Stimulated activated CD4-positive, alpha-beta T cell treated with anti-CD3 and anti-CD28 coated beads, Interleukin-15, amount 100 ng/mL, for 24 hours (primary cell): ENCODE data around the gene FMN1.
"Not testable (repeated sequence)": the region's sequence is repeated elsewhere in the genome, so short reads cannot be mapped to it uniquely, and the experiment has no call there.

ENCODE experiments used
- DNase-seq: peaks from one replicate; pipeline ENCODE4 v3.0.0-alpha.2; 2020

The FMN1 gene

GRCh38 chr15:33086500-33087121, 107.9 kb downstream of the FMN1 start:
- no peak for DNase-seq

GRCh38 chr15:33084661-33085060, 109.9 kb downstream of the FMN1 start:
- no peak for DNase-seq

GRCh38 chr15:33083232-33084081, 111.1 kb downstream of the FMN1 start:
- no peak for DNase-seq

- DNase-seq = no peak
Measured at GRCh38 chr15:33080006-33080405, 114.5 kb downstream of the FMN1 start.

- no peak for DNase-seq
Measured at GRCh38 chr15:33078607-33079006, 115.9 kb downstream of the FMN1 start.

- no peak for DNase-seq
Measured at GRCh38 chr15:33076937-33077336, 117.6 kb downstream of the FMN1 start.

- no peak for DNase-seq
Measured at GRCh38 chr15:33074942-33075341, 119.6 kb downstream of the FMN1 start.

GRCh38 chr15:33074212-33074611, 120.3 kb downstream of the FMN1 start:
- no peak for DNase-seq

GRCh38 chr15:33071451-33071850, 123.1 kb downstream of the FMN1 start:
- no peak for DNase-seq

GRCh38 chr15:33069903-33070302, 124.6 kb downstream of the FMN1 start:
- DNase-seq = not testable (repeated sequence)

GRCh38 chr15:33069161-33069560, 125.4 kb downstream of the FMN1 start:
- DNase-seq = no peak

- DNase-seq = no peak
Measured at GRCh38 chr15:33068511-33068990, 126.0 kb downstream of the FMN1 start.

- peak; percentile 14 for DNase-seq
Measured at GRCh38 chr15:33068007-33068481, 126.5 kb downstream of the FMN1 start.

GRCh38 chr15:33067456-33067855, 127.1 kb downstream of the FMN1 start:
- no peak for DNase-seq

GRCh38 chr15:33066584-33066983, 127.9 kb downstream of the FMN1 start:
- no peak for DNase-seq

GRCh38 chr15:33064878-33065277, 129.6 kb downstream of the FMN1 start:
- no peak for DNase-seq

GRCh38 chr15:33059184-33059583, 135.3 kb downstream of the FMN1 start:
- DNase-seq = no peak

- DNase-seq = no peak
Measured at GRCh38 chr15:33057845-33058244, 136.7 kb downstream of the FMN1 start.

GRCh38 chr15:33055962-33056361, 138.6 kb downstream of the FMN1 start:
- DNase-seq = no peak

- DNase-seq = no peak
Measured at GRCh38 chr15:33051528-33051927, 143.0 kb downstream of the FMN1 start.

- DNase-seq = no peak
Measured at GRCh38 chr15:33048255-33048654, 146.3 kb downstream of the FMN1 start.

GRCh38 chr15:33047077-33047476, 147.4 kb downstream of the FMN1 start:
- no peak for DNase-seq

- no peak for DNase-seq
Measured at GRCh38 chr15:33046329-33046728, 148.2 kb downstream of the FMN1 start.
